Fibroblast of peridontal ligament (primary cell): Measurements from ENCODE around the gene C13orf46.
"Not testable (repeated sequence)": the region's sequence is repeated elsewhere in the genome, so short reads cannot be mapped to it uniquely, and the experiment has no call there.

ENCODE experiments used
- DNase-seq: peaks from one replicate; pipeline ENCODE4 v3.0.0-alpha.2; 2010; ENCODE audit errors: extremely low read depth

Gene C13orf46

GRCh38 chr13:113923376-113924063, 50.4 kb downstream of the C13orf46 start:
- no peak for DNase-seq

- peak; percentile 35 for DNase-seq
Measured at GRCh38 chr13:113922412-113923118, 51.3 kb downstream of the C13orf46 start.

- no peak for DNase-seq
Measured at GRCh38 chr13:113921763-113922162, 52.1 kb downstream of the C13orf46 start.

- no peak for DNase-seq
Measured at GRCh38 chr13:113920606-113921286, 53.1 kb downstream of the C13orf46 start.

- DNase-seq, result peak; percentile 30
Measured at GRCh38 chr13:113919761-113920559, 53.9 kb downstream of the C13orf46 start.

- no peak for DNase-seq
Measured at GRCh38 chr13:113918981-113919701, 54.7 kb downstream of the C13orf46 start.

- no peak for DNase-seq
Measured at GRCh38 chr13:113918580-113918979, 55.3 kb downstream of the C13orf46 start.

GRCh38 chr13:113917594-113918371, 56.1 kb downstream of the C13orf46 start:
- DNase-seq, result no peak

GRCh38 chr13:113917096-113917495, 56.8 kb downstream of the C13orf46 start:
- DNase-seq, result no peak

- DNase-seq, result no peak
Measured at GRCh38 chr13:113916330-113916815, 57.5 kb downstream of the C13orf46 start.

- peak; percentile 68 for DNase-seq
Measured at GRCh38 chr13:113915786-113916329, 58.0 kb downstream of the C13orf46 start.

GRCh38 chr13:113915012-113915763, 58.7 kb downstream of the C13orf46 start:
- peak; percentile 75 for DNase-seq

- no peak for DNase-seq
Measured at GRCh38 chr13:113914333-113915011, 59.4 kb downstream of the C13orf46 start.

- not testable (repeated sequence) for DNase-seq
Measured at GRCh38 chr13:113913838-113914237, 60.0 kb downstream of the C13orf46 start.

GRCh38 chr13:113913408-113913807, 60.5 kb downstream of the C13orf46 start:
- DNase-seq, result not testable (repeated sequence)

- no peak for DNase-seq
Measured at GRCh38 chr13:113912596-113912995, 61.3 kb downstream of the C13orf46 start.

- DNase-seq, result peak; percentile 53
Measured at GRCh38 chr13:113907635-113908617, 66.0 kb downstream of the C13orf46 start.
